ENCODE measurements around the gene TKT.

The TKT gene

DNA sequence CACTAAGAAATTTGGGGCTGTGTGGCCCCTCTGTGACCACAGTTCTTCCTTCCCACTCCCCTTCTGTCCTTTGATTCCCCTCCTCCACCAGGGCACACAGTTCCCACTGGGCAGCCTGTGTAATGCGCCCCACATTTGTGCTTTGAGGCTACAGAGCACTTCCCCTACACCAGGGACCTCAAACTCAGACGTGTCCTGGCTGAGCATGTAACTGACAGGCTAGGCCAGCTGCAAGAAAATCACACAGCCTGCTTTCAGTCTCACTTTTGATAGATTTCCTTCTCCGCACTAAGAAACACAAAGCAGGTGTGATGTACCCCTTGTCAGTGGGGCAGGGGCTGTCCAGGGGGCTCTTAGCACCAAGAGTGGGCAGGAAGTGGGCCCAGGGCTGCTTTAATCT, 65.2 kb downstream of the TKT start:
- H3K4me3 ChIP-seq (ENCODE audit: low read depth, low read length), result no peak overlapping the region
- TF ChIP-seq CTCF (IDR thresholded peaks at IDR 0.05; ENCODE audit: borderline replicate concordance, insufficient read depth, low read depth, low read length), result no peak

DNA sequence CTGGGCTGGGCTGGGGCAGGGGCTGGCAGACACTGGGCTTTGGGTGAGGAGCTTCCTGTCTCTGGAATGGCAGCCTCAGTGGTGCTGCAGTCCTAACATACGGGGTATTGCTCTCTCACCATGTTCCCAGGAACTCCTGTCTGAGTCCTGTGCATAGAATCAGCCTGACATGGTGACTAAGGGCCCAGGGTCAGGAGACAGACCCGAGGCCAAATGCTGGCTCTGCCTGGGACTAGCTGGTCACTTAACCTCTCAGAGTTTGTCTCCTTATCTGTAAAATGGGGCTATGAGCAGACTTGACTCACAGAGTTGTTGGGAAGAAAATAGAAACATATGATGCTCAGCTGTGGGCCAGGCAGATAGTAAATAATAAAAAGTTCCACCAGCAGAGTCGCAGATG, 66.5 kb downstream of the TKT start:
- H3K4me3 ChIP-seq (ENCODE audit: low read depth, low read length), result no peak overlapping the region
- no peak for TF ChIP-seq CTCF (IDR thresholded peaks at IDR 0.05; ENCODE audit: borderline replicate concordance, insufficient read depth, low read depth, low read length)

- TF ChIP-seq CTCF (IDR thresholded peaks at IDR 0.05; ENCODE audit: borderline replicate concordance, insufficient read depth, low read depth, low read length), result no peak
- H3K4me3 ChIP-seq (ENCODE audit: low read depth, low read length), result no peak overlapping the region
Observed at GRCh38 chr3:53188720-53189119, 67.1 kb downstream of the TKT start.

GRCh38 chr3:53188136-53188685, 67.6 kb downstream of the TKT start:
- no peak overlapping the region for H3K4me3 ChIP-seq (ENCODE audit: low read depth, low read length)
- no peak for TF ChIP-seq CTCF (IDR thresholded peaks at IDR 0.05; ENCODE audit: borderline replicate concordance, insufficient read depth, low read depth, low read length)

DNA sequence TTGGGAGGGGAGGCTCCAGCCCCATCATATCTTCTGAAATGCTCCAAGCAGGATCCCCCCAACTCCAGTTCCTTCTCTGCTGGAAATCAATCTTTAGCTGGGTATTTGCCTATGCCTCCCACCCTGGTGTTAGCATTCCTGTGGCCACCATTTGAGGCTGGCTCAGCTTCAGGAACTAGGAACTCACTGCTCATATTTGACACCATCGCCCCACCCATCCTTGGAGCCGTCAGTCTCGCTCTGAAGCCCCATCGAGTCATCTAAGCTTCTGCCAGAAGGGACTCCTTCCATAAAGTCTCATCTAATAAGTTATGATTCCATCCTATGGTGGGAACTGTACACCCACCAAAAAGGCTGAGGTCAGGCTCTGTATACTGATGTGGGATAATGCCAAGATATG, 68.4 kb downstream of the TKT start:
- no peak overlapping the region for H3K4me3 ChIP-seq (ENCODE audit: low read depth, low read length)
- TF ChIP-seq CTCF (IDR thresholded peaks at IDR 0.05; ENCODE audit: borderline replicate concordance, insufficient read depth, low read depth, low read length), result no peak

- no peak for TF ChIP-seq CTCF (IDR thresholded peaks at IDR 0.05; ENCODE audit: borderline replicate concordance, insufficient read depth, low read depth, low read length)
- no peak overlapping the region for H3K4me3 ChIP-seq (ENCODE audit: low read depth, low read length)
Observed at GRCh38 chr3:53186726-53187125, 69.1 kb downstream of the TKT start.

DNA sequence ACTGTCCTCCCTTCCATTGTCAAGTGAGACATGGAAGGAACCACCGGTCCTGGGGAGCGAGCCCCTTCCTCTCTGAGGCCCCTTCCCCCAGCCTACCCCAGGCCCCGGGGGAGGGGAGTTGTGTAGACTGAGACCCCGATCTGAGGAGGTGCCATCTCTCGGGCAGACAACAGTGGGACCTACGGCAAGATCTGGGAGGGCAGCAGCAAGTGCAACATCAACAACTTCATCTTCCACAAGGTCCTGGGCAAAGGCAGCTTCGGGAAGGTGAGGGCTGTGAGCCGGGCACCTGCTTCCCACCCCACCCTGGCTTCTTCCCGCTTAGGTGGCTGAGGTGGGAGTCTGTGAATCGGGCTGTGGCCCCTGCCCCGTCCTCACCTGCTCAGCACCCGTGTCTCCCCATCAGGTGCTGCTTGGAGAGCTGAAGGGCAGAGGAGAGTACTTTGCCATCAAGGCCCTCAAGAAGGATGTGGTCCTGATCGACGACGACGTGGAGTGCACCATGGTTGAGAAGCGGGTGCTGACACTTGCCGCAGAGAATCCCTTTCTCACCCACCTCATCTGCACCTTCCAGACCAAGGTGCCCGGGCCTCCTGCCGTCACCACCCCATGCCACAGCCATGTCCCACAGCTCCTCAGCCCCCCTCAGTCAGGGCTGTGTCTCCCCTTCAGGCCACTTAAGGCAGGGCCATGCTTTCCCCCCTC, 69.9 kb downstream of the TKT start:
- no peak overlapping the region for H3K4me3 ChIP-seq (ENCODE audit: low read depth, low read length)
- no peak for TF ChIP-seq CTCF (IDR thresholded peaks at IDR 0.05; ENCODE audit: borderline replicate concordance, insufficient read depth, low read depth, low read length)

All from GM12875 (cell line).